Measurements from ENCODE around the gene RUNX2.

DNA sequence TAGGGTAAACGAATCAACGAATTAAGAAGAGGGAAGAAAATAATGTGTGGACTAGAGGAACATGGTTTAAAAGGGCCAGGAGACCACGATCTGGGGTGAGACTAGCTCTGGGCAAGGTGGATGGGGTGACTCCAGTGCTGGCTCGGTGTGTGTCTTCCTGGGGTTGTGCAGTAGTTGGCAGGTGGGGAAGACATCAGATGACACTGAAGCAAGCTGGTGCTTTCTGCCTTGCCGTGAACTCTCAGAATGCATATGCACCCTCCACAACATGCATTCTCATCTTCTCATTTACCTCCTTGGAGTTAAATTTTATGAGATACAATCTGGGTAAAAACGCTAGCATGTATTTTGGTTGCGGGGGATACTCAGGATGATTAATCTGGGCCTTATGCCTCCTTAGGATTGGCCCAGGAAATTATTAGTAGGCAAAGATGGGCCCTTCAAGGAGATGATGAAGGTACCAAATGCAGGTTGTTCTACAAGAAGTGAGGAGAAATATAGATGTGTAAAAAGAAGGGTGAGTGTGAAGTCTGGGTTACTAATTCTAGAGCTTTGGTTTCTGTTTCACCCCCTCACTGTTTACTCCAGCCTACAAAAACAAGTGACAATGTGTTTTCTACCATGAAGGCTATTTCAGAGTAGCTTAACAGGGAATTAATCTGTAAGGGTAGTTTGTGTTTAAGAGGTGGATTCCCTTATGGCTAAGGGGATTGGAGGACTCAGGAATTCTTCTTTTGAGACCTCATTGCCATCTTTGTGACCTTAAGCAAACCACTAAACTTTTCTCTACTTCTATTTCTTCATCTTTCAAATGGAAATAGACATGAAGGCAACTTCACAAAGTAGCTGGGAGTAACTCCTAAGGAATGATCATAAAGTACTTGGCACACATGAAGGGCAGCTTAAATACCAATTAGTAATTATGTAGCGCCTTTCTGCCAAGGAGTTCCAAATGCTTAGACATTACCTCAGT is 120.6 kb downstream of the RUNX2 start:
- TF ChIP-seq POLR2A (IDR thresholded peaks at IDR 0.05; ENCODE audit: low read depth, low read length), result no peak
- no peak for TF ChIP-seq POLR2AphosphoS5 (IDR thresholded peaks at IDR 0.05; ENCODE audit: low read depth, low read length)
